Uterus (tissue), 2 donors: ENCODE measurements around the gene NEURL3.

ENCODE experiments used
- CTCF ChIP-seq, 4 experiments: fragments of 200-600 bp in 2 of 4; fragments of 450-650 bp in 2 of 4; sonication (generic) in 2 of 4; IDR thresholded peaks; one replicate each; pipeline ENCODE4 v1.5.1; 2016 to 2019; ENCODE audit warnings: antibody characterized with exemption in 4 of 4, mild to moderate bottlenecking in 2 of 4, moderate library complexity in 1 of 4
- POLR2A ChIP-seq, 2 donors: fragments of 450-650 bp; IDR thresholded peaks; one replicate each; pipeline ENCODE4 v1.6.1; 2016; ENCODE audit warnings: antibody characterized with exemption in 2 of 2, mild to moderate bottlenecking in 1 of 2, moderate library complexity in 1 of 2

DNA sequence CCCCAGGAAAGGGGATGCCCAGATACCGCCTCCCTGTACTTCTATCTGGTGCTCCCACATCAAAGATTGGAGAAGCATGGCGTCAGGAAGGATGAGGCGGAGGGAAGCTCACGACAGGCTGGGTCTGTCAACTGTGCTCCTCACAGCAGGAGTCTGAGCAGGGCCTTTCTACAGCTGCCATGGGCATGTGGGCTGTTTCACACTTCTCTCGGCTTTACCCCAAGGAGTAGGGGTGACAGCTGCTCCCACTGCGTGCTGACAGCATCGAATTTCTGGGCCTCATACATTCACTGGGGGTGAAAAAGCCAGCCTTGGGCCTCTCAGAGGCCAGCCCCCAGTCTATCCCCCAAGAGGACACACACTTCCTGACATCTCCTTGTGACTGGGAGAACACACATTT lies 21.1 kb downstream of the NEURL3 start:
- TF ChIP-seq CTCF (IDR thresholded peaks at IDR 0.05) (no peak), POLR2A (IDR thresholded peaks at IDR 0.05) (no peak)
